Neural crest cell (in vitro differentiated cells): ENCODE measurements around the gene TM6SF1. TPM values are rescaled to one million over a fixed set of nuclear protein-coding genes. Genes with fewer than 3 reads are reported as not detected.
"Not testable (repeated sequence)": the region's sequence is repeated elsewhere in the genome, so short reads cannot be mapped to it uniquely, and the experiment has no call there.

ENCODE experiments used
- DNase-seq: peaks from one replicate; pipeline ENCODE4 v3.0.0; 2021; ENCODE audit warnings: low read depth, mixed read lengths, low spot score
- H3K27ac Mint-ChIP-seq: one replicate; pipeline ENCODE4 v1.8.0; 2021; ENCODE audit warnings: mild to moderate bottlenecking, mixed read lengths; ENCODE audit not compliant: unreplicated experiment
- H3K27me3 Mint-ChIP-seq: 2 replicates; pipeline ENCODE4 v1.8.0; 2021; ENCODE audit warnings: low read depth, mild to moderate bottlenecking, mixed read lengths
- H3K36me3 Mint-ChIP-seq: 2 replicates; pipeline ENCODE4 v1.8.0; 2021; ENCODE audit warnings: low read depth, mild to moderate bottlenecking, mixed read lengths
- H3K4me1 Mint-ChIP-seq: 2 replicates; pipeline ENCODE4 v1.8.0; 2021; ENCODE audit warnings: mixed read lengths
- H3K4me3 Mint-ChIP-seq: one replicate; pipeline ENCODE4 v1.8.0; 2021; ENCODE audit warnings: mild to moderate bottlenecking, mixed read lengths
- H3K9me3 Mint-ChIP-seq: 2 replicates; pipeline ENCODE4 v1.8.0; 2021; ENCODE audit warnings: mixed read lengths
- total RNA-seq: library from RNA; stranded (reverse); gene quantifications from 2 replicates; pipeline ENCODE4 v1.2.1, GENCODE V29; 2021
- TF ChIP-seq, protein P1 (sequence below): fragments of 200-600 bp; sonication (generic); conservative IDR thresholded peaks from 2 replicates; pipeline ENCODE4 v1.5.0; 2021; ENCODE audit warnings: antibody characterized with exemption, mild to moderate bottlenecking

Gene TM6SF1
- total RNA-seq, 1 donor from 2014 or later, result 0.16 TPM

DNA sequence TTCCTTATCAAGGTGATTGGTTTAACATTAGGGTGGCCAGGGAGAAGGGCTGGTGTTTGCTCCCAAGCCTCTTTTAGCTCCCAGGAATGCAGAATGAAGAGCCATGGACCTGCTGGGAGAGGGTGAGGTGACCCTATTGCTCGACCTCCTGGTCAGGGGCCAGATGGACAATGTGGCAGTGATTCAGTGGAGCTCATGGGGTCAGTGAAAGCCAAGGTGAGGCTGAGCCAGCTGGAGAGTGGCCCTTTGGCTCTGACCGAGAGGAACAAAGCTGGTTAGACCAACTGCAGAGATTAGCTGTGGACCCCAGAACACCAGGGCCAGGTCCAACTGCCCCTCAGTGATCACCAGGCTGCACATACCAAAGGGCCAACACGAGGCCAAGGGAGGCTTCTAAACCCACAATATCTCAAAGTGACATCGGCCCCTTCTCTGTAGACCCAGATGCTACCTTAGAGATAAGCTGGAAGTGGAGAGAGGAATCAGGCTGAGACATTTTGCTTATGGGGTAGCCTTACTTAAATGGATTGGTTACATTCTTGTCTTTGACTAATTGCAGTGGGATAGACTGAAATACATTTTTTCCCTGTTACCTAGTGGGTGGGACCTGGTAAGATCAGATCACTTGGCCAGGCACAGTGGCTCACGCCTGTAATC, 24.6 kb upstream of the TM6SF1 start:
- no peak overlapping the region for H3K27ac Mint-ChIP-seq
- no peaks in the 10 kb centered on the region for H3K36me3 Mint-ChIP-seq
- H3K4me1 Mint-ChIP-seq, result peaks cover 8% of the 10 kb centered on the region
- DNase-seq, result no peak
- H3K4me3 Mint-ChIP-seq, result no peak overlapping the region
- peaks cover 15% of the 10 kb centered on the region for H3K27me3 Mint-ChIP-seq
- H3K9me3 Mint-ChIP-seq, result no peaks in the 10 kb centered on the region
- TF ChIP-seq, protein P1, sequence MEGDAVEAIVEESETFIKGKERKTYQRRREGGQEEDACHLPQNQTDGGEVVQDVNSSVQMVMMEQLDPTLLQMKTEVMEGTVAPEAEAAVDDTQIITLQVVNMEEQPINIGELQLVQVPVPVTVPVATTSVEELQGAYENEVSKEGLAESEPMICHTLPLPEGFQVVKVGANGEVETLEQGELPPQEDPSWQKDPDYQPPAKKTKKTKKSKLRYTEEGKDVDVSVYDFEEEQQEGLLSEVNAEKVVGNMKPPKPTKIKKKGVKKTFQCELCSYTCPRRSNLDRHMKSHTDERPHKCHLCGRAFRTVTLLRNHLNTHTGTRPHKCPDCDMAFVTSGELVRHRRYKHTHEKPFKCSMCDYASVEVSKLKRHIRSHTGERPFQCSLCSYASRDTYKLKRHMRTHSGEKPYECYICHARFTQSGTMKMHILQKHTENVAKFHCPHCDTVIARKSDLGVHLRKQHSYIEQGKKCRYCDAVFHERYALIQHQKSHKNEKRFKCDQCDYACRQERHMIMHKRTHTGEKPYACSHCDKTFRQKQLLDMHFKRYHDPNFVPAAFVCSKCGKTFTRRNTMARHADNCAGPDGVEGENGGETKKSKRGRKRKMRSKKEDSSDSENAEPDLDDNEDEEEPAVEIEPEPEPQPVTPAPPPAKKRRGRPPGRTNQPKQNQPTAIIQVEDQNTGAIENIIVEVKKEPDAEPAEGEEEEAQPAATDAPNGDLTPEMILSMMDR, result no peak

DNA sequence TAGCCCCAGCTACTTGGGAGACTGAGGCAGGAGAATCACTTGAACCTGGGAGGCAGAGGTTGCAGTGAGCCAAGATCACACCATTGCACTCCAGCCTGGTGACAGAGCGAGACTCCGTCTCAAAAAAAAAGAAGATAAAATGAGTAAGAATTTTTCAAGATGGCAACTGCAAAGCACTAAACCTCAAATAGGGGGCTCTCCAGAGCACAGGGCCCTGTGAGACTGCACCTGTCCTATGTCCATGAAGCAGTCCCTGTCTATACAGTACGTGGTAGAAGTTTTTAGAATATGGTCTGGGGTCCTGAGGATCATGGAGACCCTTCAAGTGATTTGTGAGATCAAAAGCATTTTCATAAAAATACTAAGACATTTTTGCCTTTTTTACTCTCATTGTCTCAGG, 22.0 kb upstream of the TM6SF1 start:
- not testable (repeated sequence) for H3K4me1 Mint-ChIP-seq, H3K4me3 Mint-ChIP-seq, DNase-seq, H3K36me3 Mint-ChIP-seq, H3K27me3 Mint-ChIP-seq, H3K9me3 Mint-ChIP-seq, H3K27ac Mint-ChIP-seq

DNA sequence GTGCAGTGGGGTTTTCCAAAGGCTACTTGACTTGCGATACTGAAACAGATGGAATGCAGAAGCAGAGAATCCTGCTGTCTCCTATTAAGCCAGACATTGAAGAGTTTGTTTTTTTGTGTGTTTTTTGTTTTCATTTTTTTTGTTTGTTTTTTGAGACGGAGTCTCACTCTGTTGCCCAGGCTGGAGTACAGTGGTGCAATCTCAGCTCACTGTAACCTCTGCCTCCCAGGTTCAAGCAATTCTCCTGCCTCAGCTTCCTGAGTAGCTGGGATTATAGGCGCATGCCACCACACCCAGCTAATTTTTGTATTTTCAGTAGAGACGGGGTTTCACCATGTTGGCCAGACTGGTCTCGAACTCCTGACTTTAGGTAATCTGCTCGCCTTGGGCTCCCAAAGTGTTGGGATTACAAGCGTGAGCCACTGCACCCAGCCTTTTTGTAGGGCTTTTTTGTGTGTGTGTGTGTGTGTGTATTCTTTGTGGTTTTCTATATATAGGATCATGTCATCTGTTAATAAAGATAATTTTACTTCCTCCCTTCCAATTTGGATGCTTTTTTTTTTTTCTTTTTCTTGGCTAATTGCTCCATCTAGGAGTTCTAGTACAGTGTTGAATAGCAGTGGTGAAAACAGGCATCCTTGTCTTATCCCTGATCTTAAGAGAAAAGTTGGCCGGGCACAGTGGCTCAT, 21.4 kb upstream of the TM6SF1 start:
- not testable (repeated sequence) for H3K27ac Mint-ChIP-seq, H3K27me3 Mint-ChIP-seq, H3K4me1 Mint-ChIP-seq

GRCh38 chr15:83087576-83087975, 19.9 kb upstream of the TM6SF1 start:
- no peak overlapping the region for H3K27ac Mint-ChIP-seq
- no peaks in the 10 kb centered on the region for H3K4me1 Mint-ChIP-seq
- peaks cover 3% of the 10 kb centered on the region for H3K27me3 Mint-ChIP-seq
- TF ChIP-seq, protein P1, result no peak
- no peak for DNase-seq
- H3K9me3 Mint-ChIP-seq, result no peaks in the 10 kb centered on the region
- H3K36me3 Mint-ChIP-seq, result no peaks in the 10 kb centered on the region
- no peak overlapping the region for H3K4me3 Mint-ChIP-seq

More for the DNA sequence above, 21.4 kb upstream of the TM6SF1 start:
- H3K9me3 Mint-ChIP-seq, H3K4me3 Mint-ChIP-seq, DNase-seq, H3K36me3 Mint-ChIP-seq: not testable (repeated sequence)

- no peak overlapping the region for H3K27ac Mint-ChIP-seq
- TF ChIP-seq, protein P1, result no peak
- H3K4me3 Mint-ChIP-seq, result no peak overlapping the region
- peaks cover 3% of the 10 kb centered on the region for H3K27me3 Mint-ChIP-seq
- no peak for DNase-seq
- no peaks in the 10 kb centered on the region for H3K4me1 Mint-ChIP-seq
- no peaks in the 10 kb centered on the region for H3K9me3 Mint-ChIP-seq
- no peaks in the 10 kb centered on the region for H3K36me3 Mint-ChIP-seq
These were observed 18.6 kb upstream of the TM6SF1 start for GRCh38 chr15:83088876-83089275.

GRCh38 chr15:83090465-83090864, 17.0 kb upstream of the TM6SF1 start:
- H3K9me3 Mint-ChIP-seq, result no peaks in the 10 kb centered on the region
- no peaks in the 10 kb centered on the region for H3K4me1 Mint-ChIP-seq
- H3K36me3 Mint-ChIP-seq, result no peaks in the 10 kb centered on the region
- TF ChIP-seq, protein P1, result no peak
- DNase-seq, result no peak
- H3K27me3 Mint-ChIP-seq, result peaks cover 6% of the 10 kb centered on the region
- no peak overlapping the region for H3K27ac Mint-ChIP-seq
- H3K4me3 Mint-ChIP-seq, result no peak overlapping the region

- not testable (repeated sequence) for H3K4me1 Mint-ChIP-seq, DNase-seq, H3K36me3 Mint-ChIP-seq, H3K4me3 Mint-ChIP-seq, H3K9me3 Mint-ChIP-seq, H3K27ac Mint-ChIP-seq
- H3K27me3 Mint-ChIP-seq, result peaks cover 14% of the 10 kb centered on the region
These were observed 15.5 kb upstream of the TM6SF1 start for GRCh38 chr15:83091965-83092308.
